ENCODE results near the gene LETM1.

LETM1 gene

GRCh38 chr4:1873291-1873690, 17.3 kb upstream of the LETM1 start:
- DNase-seq (ENCODE audit: extremely low read depth, insufficient read length): no peak
- no peaks in the 10 kb centered on the region; the same call in 1 of the 2 replicates for H3K36me3 ChIP-seq (ENCODE audit: control insufficient read depth, insufficient read depth, low read length)
- peak overlapping the region; percentile 90 for H3K4me3 ChIP-seq (replicated peaks; ENCODE audit: low read depth, low read length)
- TF ChIP-seq CTCF (IDR thresholded peaks at IDR 0.05; ENCODE audit: insufficient read depth, low read length, poor library complexity, severe bottlenecking): no peak
- H3K27me3 ChIP-seq (replicated peaks; ENCODE audit: control insufficient read depth, insufficient read depth, low read length): no peaks in the 10 kb centered on the region

- TF ChIP-seq CTCF (IDR thresholded peaks at IDR 0.05; ENCODE audit: insufficient read depth, low read length, poor library complexity, severe bottlenecking): no peak
- DNase-seq (ENCODE audit: extremely low read depth, insufficient read length): peak; percentile 42
- no peaks in the 10 kb centered on the region for H3K27me3 ChIP-seq (replicated peaks; ENCODE audit: control insufficient read depth, insufficient read depth, low read length)
- peak overlapping the region; percentile 90 for H3K4me3 ChIP-seq (replicated peaks; ENCODE audit: low read depth, low read length)
- H3K36me3 ChIP-seq (ENCODE audit: control insufficient read depth, insufficient read depth, low read length): no peaks in the 10 kb centered on the region; the same call in 1 of the 2 replicates
Observed at GRCh38 chr4:1872870-1873269, 16.9 kb upstream of the LETM1 start.

GRCh38 chr4:1871471-1872021, 15.6 kb upstream of the LETM1 start:
- peak; percentile 59 for DNase-seq (ENCODE audit: extremely low read depth, insufficient read length)
- TF ChIP-seq CTCF (IDR thresholded peaks at IDR 0.05; ENCODE audit: insufficient read depth, low read length, poor library complexity, severe bottlenecking): no peak
- H3K27me3 ChIP-seq (replicated peaks; ENCODE audit: control insufficient read depth, insufficient read depth, low read length): no peaks in the 10 kb centered on the region
- H3K36me3 ChIP-seq (ENCODE audit: control insufficient read depth, insufficient read depth, low read length): no peaks in the 10 kb centered on the region
- H3K4me3 ChIP-seq (replicated peaks; ENCODE audit: low read depth, low read length): peak overlapping the region; percentile 90

GRCh38 chr4:1870578-1871443, 14.9 kb upstream of the LETM1 start, which contains the start of gene NSD2:
NSD2 (plus strand) TSS chr4:1871393; CDS start chr4:1900655, 29,262 bp downstream.
- TF ChIP-seq CTCF (IDR thresholded peaks at IDR 0.05; ENCODE audit: insufficient read depth, low read length, poor library complexity, severe bottlenecking): no peak
- DNase-seq (ENCODE audit: extremely low read depth, insufficient read length): peak; percentile 95
- peak within 1 kb of the TSS; percentile 90 for H3K4me3 ChIP-seq (replicated peaks; ENCODE audit: low read depth, low read length)

GRCh38 chr4:1870328-1870577, 14.3 kb upstream of the LETM1 start:
- H3K27me3 ChIP-seq (replicated peaks; ENCODE audit: control insufficient read depth, insufficient read depth, low read length): no peaks in the 10 kb centered on the region
- peak overlapping the region; percentile 72 for H3K4me3 ChIP-seq (replicated peaks; ENCODE audit: low read depth, low read length)
- no peak for TF ChIP-seq CTCF (IDR thresholded peaks at IDR 0.05; ENCODE audit: insufficient read depth, low read length, poor library complexity, severe bottlenecking)
- DNase-seq (ENCODE audit: extremely low read depth, insufficient read length): no peak
- H3K36me3 ChIP-seq (ENCODE audit: control insufficient read depth, insufficient read depth, low read length): no peaks in the 10 kb centered on the region

More at GRCh38 chr4:1870578-1871443, 14.9 kb upstream of the LETM1 start, which contains the start of gene NSD2:
- no peaks in the 10 kb centered on the region for H3K27me3 ChIP-seq (replicated peaks; ENCODE audit: control insufficient read depth, insufficient read depth, low read length)
- no peaks in the 10 kb centered on the region for H3K36me3 ChIP-seq (ENCODE audit: control insufficient read depth, insufficient read depth, low read length)

Measured in GM06990 (cell line).